ENCODE data around the gene SERINC3.

The SERINC3 gene

DNA sequence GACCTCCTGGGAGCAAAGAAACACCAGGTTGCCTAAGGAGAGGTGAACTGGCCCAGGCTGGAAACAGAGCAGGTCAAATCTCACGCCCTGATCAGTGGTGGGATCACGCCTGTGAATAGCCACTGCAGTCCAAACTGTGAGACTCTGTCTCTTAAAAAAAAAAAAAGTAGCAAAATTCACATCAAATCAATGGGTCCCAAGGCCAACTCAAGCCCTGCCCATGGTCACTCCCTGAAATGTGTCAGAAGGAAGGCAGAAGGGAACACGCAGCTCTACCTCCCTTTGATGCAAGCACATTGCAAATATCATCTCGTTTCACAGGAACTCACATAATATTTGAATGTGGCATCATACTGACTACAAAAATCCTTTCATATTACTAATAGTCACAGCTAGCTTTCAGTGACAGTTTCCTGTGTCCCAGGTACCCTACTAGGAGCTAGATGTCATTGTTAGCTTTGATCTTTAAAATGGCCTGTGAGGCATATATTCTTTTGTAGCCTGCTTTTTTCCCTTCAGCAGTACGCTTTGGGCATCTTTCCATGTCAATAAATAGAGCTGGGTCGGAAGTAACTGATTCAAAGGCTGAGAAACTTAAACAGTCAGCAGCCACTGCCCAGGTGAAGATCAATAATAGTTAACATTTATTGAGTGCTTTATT is 60.6 kb downstream of the SERINC3 start:
- DNase-seq = no peak

DNA sequence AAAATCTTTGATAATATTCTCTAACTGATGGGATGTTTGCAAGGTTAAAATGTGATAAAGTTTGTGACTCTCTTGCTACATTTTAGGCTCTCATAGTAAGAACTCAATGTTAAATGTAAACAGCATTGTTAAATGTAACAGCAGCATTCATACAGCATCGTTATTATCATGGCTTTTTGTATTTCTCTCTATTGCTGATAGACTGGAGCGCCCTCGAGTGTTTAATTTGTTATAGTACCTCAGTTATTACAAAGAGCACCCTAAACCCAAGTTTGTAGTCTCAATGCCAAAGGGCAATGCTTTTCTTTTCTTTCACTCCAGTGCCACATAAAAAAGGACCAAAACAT is 61.1 kb downstream of the SERINC3 start:
- DNase-seq = no peak

DNA sequence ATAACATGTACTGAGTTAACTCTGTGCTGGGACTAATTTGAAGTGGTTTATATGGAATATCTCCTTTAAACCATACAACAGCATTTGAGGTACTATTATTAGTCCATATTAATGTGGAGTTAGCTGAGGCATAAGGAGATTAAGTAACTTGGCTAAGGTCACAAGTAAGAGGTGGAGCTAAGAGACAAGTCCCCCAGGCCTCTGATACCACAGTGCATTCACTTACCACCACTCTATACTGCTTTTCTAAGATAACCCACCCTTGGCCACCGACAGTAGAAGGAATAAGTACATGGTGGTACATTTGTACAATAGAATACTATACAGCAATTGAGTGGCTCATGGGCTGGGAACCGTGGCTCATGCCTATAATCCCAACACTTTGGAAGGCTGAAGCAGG is 62.6 kb downstream of the SERINC3 start:
- no peak for DNase-seq

DNA sequence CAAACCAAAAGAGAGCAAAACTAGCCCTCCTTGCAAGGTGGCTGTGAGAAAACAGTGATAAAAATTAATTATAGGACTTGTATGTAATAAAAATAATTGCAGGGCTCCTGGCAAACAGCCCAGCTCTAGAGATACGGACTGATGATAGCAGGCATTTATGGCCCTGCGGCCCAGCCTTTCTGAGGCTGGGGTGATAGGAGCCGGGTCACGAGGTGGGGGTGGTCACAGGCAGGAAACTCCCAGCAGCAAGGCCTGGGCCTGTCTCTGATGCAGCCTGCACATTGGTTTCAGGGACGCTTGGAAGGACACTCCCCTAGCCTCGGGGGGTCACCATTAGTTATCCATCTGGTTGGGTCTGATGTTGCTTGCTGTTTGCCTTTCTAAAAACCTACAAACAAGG is 64.9 kb downstream of the SERINC3 start:
- no peak for DNase-seq

DNA sequence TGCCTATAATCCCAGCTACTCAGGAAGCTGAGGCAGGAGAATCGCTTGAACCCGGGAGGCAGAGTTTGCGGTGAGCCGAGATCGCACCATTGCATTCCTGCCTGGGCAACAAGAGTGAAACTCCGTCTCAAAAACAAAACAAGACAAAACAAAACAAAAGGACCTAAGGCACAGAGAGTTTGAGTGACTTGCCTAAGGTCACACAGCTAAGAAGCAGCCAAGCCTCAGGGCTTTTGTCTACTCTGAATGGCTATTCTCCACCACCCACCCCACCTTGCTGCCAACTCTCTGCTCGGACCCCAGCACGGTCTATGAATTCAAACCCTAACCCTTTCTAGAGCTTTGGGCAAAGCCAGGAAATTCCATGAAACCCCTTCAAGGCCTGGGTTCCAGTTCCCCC is 65.3 kb downstream of the SERINC3 start:
- DNase-seq = no peak

DNA sequence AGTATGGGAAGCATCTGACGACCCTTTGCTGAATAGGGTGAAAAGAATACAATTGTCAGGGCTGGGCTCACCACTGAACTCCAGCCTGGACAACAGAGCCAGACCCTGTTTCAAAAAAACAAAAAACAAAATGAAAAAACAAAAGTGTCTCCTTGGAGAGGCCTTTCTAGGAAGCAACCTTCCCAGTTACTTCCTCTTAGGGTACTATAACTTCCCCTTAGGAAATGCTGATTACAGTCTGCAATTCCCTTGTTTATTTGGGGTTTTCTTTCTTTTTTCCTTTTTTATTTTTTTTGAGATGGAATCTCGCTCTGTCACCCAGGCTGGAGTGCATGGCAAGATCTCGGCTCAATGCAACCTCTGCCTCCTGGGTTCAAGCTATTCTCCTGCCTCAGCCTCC is 66.7 kb downstream of the SERINC3 start:
- DNase-seq = no peak

DNA sequence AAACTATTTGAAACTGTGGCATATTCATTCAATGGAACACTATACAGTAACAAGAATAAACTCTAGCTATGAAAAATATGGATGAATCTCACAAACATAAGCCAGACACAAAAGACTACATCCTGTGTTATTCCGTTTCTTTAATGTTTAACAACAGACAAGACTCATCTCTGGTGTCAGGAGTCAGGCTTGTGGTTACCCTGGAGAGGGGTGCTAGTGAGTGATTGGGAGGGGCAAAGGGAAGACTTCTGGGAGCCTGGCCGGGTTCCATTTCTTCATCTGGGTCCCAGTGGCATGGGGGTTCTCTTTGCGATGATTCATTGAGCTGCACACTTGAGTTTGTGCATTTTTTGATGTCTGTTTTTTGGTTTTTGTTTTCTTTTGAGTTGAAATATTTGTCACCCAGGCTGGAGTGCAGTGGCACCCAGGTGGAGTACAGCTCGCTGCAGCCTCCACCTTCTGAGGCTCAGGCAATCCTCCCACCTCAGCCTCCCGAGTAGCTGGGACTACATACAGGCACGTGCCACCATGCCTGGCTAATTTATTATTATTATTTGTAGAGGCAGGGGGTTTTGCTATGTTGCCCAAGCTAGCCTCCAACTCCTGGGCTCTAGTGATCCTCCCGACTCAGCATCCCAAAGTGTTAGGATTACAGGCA is 67.4 kb downstream of the SERINC3 start:
- DNase-seq = no peak

DNA sequence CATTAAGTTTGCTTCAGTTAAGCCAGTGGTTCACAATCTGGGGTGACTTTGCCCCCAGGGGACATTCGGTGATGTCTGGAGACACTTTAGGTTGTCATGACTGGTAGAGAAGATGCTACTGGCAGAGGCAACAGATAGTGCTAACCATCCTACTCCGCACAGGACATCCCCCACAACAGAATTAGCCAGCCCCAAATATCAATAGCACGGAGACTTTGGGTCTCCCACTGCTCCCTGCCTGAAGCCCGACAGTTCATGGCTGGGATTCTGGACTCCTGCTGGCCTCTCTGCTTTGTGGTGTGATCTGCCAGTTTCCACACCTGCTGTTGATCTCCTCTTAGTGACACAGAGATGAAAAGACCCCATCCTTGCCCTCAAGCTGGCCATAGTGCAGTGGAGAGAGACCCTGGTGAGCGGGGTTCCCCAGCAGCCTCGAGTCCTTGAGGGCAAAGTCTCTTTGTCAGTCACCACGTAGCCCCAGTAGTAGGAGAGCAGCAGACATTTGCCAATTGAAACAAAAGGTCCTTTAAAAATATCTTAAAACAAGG is 70.9 kb downstream of the SERINC3 start:
- DNase-seq = no peak

DNA sequence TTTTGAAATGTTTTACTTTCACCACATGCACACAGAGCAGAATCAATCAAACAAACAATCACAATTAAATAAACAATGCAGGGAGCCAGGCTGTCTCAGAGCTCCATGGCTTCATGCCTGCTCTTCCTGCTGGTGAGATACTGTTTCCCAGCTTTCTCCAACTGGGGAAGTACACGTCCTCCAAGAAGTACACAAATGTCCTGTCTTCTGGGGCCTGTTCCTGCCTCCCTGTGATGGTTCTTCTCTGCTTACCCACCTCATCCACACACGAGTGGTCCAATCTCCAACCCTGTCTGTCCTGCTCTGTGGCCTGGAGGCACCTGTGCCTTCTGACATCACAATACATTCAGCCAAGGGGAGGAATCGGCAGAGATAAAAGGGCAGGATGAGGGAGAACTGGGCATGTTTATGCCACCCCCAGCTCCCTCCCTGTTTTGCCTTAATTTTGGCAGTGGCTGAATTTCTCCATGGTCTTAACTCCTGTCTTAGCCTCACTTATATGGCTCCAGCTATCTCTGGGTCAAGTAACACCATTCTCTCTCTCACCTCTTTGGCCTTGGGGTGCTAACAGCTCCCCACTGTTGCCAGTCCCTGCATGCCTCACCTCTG is 71.5 kb downstream of the SERINC3 start:
- no peak for DNase-seq

DNA sequence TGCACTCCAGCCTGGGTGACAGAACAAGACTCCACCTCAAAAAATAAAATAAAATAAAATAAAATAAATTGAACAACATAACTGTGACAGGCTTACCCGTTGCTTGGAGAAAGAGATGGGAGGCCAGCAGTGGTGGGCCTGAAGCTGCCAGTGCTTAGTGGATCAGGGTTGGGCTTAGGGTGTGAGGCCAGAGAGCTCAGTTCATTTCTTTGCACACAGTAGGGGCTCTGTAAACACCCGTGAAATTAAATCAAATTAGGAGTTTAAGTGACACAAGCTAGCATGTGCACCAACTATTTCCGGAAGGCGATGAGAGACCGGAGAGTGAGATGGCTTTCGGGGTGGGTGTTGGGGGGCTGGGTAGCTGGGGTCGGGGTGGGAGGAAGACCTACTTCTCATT is 72.0 kb downstream of the SERINC3 start:
- DNase-seq = no peak

DNA sequence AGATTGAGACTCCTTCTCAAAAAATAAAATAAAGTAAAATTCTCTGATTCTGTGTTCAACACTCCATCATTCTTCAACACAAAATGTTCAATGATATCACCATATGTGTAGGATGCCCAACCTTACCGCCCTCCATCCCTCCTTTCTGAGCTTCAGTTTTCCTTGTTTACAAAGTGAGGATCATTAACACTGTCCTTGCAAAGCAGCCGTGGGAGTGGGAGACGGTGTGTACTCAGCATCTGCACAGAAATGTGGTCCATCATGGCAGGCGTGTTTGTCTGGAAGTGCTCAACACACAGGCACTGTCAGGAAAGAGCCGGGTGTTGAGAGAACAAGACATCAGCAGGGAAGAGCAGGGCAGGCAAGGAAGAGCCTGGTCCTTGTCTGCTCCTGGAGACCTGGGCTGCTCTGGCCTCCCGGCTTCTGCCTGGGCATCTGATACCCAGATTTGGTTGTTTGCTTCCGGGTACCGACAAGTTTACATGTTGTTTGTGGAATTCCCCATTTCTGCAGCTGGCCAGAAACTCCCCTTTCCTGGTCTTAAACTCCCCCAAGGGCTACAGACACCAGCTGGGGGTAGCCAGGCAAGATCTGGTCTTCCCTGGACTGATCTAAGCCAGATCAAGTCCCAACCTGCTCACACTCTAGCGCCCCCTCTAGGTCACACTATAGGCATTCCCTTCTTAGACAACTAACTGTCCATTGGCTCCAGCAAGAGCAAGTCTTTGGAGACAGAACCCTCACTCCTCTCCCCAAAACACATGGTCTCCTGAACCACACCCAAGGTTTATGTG is 72.9 kb downstream of the SERINC3 start:
- DNase-seq = no peak

DNA sequence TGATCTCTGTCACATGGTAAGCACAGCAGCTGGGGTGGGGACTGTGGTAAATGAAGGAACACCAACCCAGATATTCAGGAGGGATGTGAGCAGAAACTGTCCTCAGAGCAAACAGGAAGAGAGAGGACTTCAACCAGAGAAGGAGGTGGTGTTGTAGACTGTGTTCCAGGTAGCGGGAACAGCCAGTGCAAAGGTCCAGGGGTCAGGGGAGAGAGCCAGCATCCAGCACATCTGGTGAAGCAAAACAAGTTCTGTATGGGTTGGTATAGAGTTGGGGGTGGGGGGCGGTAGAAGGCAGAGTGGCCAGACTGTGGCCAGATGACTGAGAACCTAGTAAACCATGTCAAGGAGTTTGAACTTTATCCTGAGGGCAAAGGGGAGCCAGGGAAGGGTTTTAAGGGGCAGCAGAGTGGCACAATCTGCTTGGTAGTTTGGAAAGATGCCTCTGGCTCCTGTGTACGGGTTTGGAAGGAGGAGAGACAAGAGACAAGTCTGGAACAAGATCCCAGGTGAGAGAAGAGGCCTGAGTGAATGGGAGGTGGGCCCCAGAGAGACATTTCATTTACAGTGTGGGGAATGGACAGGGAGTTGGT is 73.9 kb downstream of the SERINC3 start:
- DNase-seq = no peak

Data from activated CD8-positive, alpha-beta memory T cell treated with anti-CD3 and anti-CD28 coated beads, Interleukin-2, amount 50 U/mL, for 48 hours (primary cell).